ENCODE results near the gene BOD1L1.

The BOD1L1 gene

GRCh38 chr4:13535708-13536361 lies 91.7 kb downstream of the BOD1L1 start:
- no peak overlapping the region for H3K4me3 ChIP-seq (ENCODE audit: low read depth, low read length)
- no peak for TF ChIP-seq CTCF (IDR thresholded peaks at IDR 0.05; ENCODE audit: insufficient read depth, low read depth, low read length, missing control alignments)

GRCh38 chr4:13535118-13535517 lies 92.4 kb downstream of the BOD1L1 start:
- no peak for DNase-seq (ENCODE audit: low read depth)
- no peak overlapping the region for H3K4me3 ChIP-seq (ENCODE audit: low read depth, low read length)
- TF ChIP-seq CTCF (IDR thresholded peaks at IDR 0.05; ENCODE audit: insufficient read depth, low read depth, low read length, missing control alignments) = no peak

More at GRCh38 chr4:13535708-13536361, 91.7 kb downstream of the BOD1L1 start:
- DNase-seq (ENCODE audit: low read depth) = no peak

- no peak overlapping the region for H3K4me3 ChIP-seq (ENCODE audit: low read depth, low read length)
- DNase-seq (ENCODE audit: low read depth) = no peak
- TF ChIP-seq CTCF (IDR thresholded peaks at IDR 0.05; ENCODE audit: insufficient read depth, low read depth, low read length, missing control alignments) = no peak
These were observed 93.0 kb downstream of the BOD1L1 start for GRCh38 chr4:13534344-13535063.

GRCh38 chr4:13533670-13534343 lies 93.7 kb downstream of the BOD1L1 start:
- no peak for TF ChIP-seq CTCF (IDR thresholded peaks at IDR 0.05; ENCODE audit: insufficient read depth, low read depth, low read length, missing control alignments)
- H3K4me3 ChIP-seq (ENCODE audit: low read depth, low read length) = no peak overlapping the region
- DNase-seq (ENCODE audit: low read depth) = no peak

- no peak for DNase-seq (ENCODE audit: low read depth)
- TF ChIP-seq CTCF (IDR thresholded peaks at IDR 0.05; ENCODE audit: insufficient read depth, low read depth, low read length, missing control alignments) = no peak
- H3K4me3 ChIP-seq (ENCODE audit: low read depth, low read length) = no peak overlapping the region
These were observed 95.9 kb downstream of the BOD1L1 start for GRCh38 chr4:13531625-13531998.

- no peak for DNase-seq (ENCODE audit: low read depth)
- no peak for TF ChIP-seq CTCF (IDR thresholded peaks at IDR 0.05; ENCODE audit: insufficient read depth, low read depth, low read length, missing control alignments)
- no peak overlapping the region for H3K4me3 ChIP-seq (ENCODE audit: low read depth, low read length)
These were observed 96.5 kb downstream of the BOD1L1 start for GRCh38 chr4:13530823-13531624.
